GM21717 (cell line): Measurements from ENCODE around the gene JAM2.
"Not testable (repeated sequence)": the region's sequence is repeated elsewhere in the genome, so short reads cannot be mapped to it uniquely, and the experiment has no call there.

Source experiments
- ATAC-seq: cut with Tn5 transposase; IDR thresholded peaks from one replicate; pipeline ENCODE4 v1.9.1; 2021; ENCODE audit warnings: mild to moderate bottlenecking, moderate library complexity; ENCODE audit not compliant: unreplicated experiment

The JAM2 gene

GRCh38 chr21:25714066-25714465 lies 75.0 kb downstream of the JAM2 start:
- ATAC-seq = not testable (repeated sequence)

- ATAC-seq = no peak
Measured at GRCh38 chr21:25717491-25718147, 78.6 kb downstream of the JAM2 start.

- ATAC-seq = no peak
Measured at GRCh38 chr21:25721987-25722386, 82.9 kb downstream of the JAM2 start.

- ATAC-seq = no peak
Measured at GRCh38 chr21:25722631-25723030, 83.6 kb downstream of the JAM2 start.

GRCh38 chr21:25732091-25732760 lies 93.2 kb downstream of the JAM2 start:
- ATAC-seq = no peak

GRCh38 chr21:25733859-25734653 lies 95.0 kb downstream of the JAM2 start:
- peak; percentile 15 for ATAC-seq

- no peak for ATAC-seq
Measured at GRCh38 chr21:25734654-25734903, 95.5 kb downstream of the JAM2 start.

- ATAC-seq = peak; percentile 89
Measured at GRCh38 chr21:25734904-25735645, 96.0 kb downstream of the JAM2 start, which contains the start of the genes ATP5PF and GABPA. Gene ATP5PF, minus strand, starts transcription at chr21:25734904. Its CDS starts 5,110 bp downstream, at chr21:25729794. Gene GABPA, plus strand, starts transcription at chr21:25734972. Its CDS starts 6,627 bp downstream, at chr21:25741599.

- ATAC-seq = peak; percentile 14
Measured at GRCh38 chr21:25735646-25736597, 96.9 kb downstream of the JAM2 start.

GRCh38 chr21:25737421-25737820 lies 98.4 kb downstream of the JAM2 start:
- no peak for ATAC-seq

- ATAC-seq = no peak
Measured at GRCh38 chr21:25742900-25743299, 103.8 kb downstream of the JAM2 start.

GRCh38 chr21:25744854-25745253 lies 105.8 kb downstream of the JAM2 start:
- ATAC-seq = no peak

- ATAC-seq = no peak
Measured at GRCh38 chr21:25750085-25750484, 111.0 kb downstream of the JAM2 start.

GRCh38 chr21:25752416-25752815 lies 113.4 kb downstream of the JAM2 start:
- ATAC-seq = no peak

- ATAC-seq = no peak
Measured at GRCh38 chr21:25756190-25756932, 117.3 kb downstream of the JAM2 start.

- no peak for ATAC-seq
Measured at GRCh38 chr21:25757531-25757930, 118.5 kb downstream of the JAM2 start.

GRCh38 chr21:25759573-25759972 lies 120.5 kb downstream of the JAM2 start:
- no peak for ATAC-seq

GRCh38 chr21:25760061-25760460 lies 121.0 kb downstream of the JAM2 start:
- ATAC-seq = no peak

GRCh38 chr21:25760677-25761076 lies 121.6 kb downstream of the JAM2 start:
- no peak for ATAC-seq
